ENCODE data around the gene IFNGR2.
"Not testable (repeated sequence)": the region's sequence is repeated elsewhere in the genome, so short reads cannot be mapped to it uniquely, and the experiment has no call there.

The IFNGR2 gene

DNA sequence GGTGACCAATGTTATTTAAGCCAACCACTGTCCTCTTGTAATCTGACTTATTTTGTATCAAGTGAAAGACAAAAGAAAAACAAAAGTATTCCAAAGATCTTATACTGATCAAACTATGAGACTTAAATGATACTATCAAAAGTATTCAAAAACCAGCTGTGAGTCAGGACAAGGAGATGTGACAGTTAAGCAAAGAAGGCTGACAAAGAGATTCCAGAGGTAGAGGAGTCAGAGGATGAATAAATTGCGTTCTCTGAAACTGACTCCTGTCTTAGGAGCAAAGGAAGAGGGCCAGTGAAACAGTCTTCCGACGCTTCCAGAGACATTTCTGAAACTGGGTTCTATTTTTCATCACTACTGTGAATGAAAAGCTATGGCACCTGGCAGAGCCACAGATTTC lies 55.6 kb downstream of the IFNGR2 start:
- ATAC-seq (ENCODE audit: insufficient read depth, low read depth) (no peak), DNase-seq (no peak)
- Histone ChIP-seq H2AFZ (ENCODE audit: low read depth, low read length) (no peak overlapping the region), H3K27me3 (ENCODE audit: insufficient read depth, low read length, poor library complexity) (no peaks in the 10 kb centered on the region), H4K20me1 (ENCODE audit: insufficient read depth, low read length) (no peaks in the 10 kb centered on the region), H3K27ac (ENCODE audit: low read length) (no peak overlapping the region), H3K36me3 (ENCODE audit: insufficient read depth, low read length) (no peaks in the 10 kb centered on the region; the same call in 1 of the 2 replicates), H3K4me1 (ENCODE audit: insufficient read depth, low read length) (no peaks in the 10 kb centered on the region), H3K4me2 (ENCODE audit: insufficient read depth, low read length) (no peak overlapping the region), H3K9ac (ENCODE audit: low read depth, low read length) (no peak overlapping the region), H3K79me2 (ENCODE audit: insufficient read depth, low read length) (no peaks in the 10 kb centered on the region), H3K9me3 (ENCODE audit: insufficient read depth, low read length, severe bottlenecking) (no peaks in the 10 kb centered on the region), H3K4me3 (ENCODE audit: low read depth in 1 of 2, low read length in 2 of 2) (no peak overlapping the region)
- TF ChIP-seq, protein P1, sequence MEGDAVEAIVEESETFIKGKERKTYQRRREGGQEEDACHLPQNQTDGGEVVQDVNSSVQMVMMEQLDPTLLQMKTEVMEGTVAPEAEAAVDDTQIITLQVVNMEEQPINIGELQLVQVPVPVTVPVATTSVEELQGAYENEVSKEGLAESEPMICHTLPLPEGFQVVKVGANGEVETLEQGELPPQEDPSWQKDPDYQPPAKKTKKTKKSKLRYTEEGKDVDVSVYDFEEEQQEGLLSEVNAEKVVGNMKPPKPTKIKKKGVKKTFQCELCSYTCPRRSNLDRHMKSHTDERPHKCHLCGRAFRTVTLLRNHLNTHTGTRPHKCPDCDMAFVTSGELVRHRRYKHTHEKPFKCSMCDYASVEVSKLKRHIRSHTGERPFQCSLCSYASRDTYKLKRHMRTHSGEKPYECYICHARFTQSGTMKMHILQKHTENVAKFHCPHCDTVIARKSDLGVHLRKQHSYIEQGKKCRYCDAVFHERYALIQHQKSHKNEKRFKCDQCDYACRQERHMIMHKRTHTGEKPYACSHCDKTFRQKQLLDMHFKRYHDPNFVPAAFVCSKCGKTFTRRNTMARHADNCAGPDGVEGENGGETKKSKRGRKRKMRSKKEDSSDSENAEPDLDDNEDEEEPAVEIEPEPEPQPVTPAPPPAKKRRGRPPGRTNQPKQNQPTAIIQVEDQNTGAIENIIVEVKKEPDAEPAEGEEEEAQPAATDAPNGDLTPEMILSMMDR (IDR thresholded peaks at IDR 0.05; ENCODE audit: borderline replicate concordance, extremely low read depth, low read length, poor library complexity, severe bottlenecking), result no peak
- no peak for TF ChIP-seq EZH2 (IDR thresholded peaks at IDR 0.05; ENCODE audit: borderline replicate concordance, low read depth, low read length, severe bottlenecking)

DNA sequence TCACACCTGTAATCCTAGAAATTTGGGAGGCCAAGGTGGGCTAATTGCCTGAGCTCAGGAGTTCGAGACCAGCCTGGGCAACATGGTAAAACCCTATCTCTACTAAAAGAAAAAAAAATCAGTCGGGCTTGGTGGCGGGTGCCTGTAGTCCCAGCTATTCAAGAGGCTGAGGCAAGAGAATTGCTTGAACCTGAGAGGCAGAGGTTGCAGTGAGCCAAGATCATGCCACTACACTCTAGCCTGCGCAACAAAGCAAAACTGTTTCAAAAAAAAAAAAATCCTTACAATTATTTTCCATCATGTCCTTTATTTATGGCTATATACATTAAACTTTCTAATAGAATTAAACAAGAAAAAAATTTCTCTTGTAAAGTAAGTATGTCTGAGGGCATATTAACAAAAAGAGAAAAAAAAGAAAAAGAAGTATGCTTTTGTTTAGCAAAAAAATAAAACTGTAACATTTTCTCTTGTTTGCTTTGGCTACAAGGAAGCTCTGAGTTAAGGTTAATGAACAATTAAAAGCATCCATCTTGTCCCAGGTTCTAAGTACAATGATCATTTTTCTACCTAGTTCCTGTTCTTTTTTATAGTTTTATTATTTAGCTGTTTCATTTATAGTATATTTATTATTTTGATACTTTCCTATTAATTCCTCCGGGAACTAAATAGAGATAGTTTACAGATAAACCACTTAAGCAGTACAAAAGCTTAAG lies 58.5 kb downstream of the IFNGR2 start:
- no peak overlapping the region for H3K4me3 ChIP-seq (ENCODE audit: low read depth in 1 of 2, low read length in 2 of 2)
- H2AFZ ChIP-seq (ENCODE audit: low read depth, low read length), result no peak overlapping the region
- no peak for TF ChIP-seq EZH2 (IDR thresholded peaks at IDR 0.05; ENCODE audit: borderline replicate concordance, low read depth, low read length, severe bottlenecking)
- TF ChIP-seq, protein P1 (IDR thresholded peaks at IDR 0.05; ENCODE audit: borderline replicate concordance, extremely low read depth, low read length, poor library complexity, severe bottlenecking), result no peak
- no peak overlapping the region for H3K9ac ChIP-seq (ENCODE audit: low read depth, low read length)
- DNase-seq (no peak), ATAC-seq (ENCODE audit: insufficient read depth, low read depth) (no peak)
- no peaks in the 10 kb centered on the region for H3K9me3 ChIP-seq (ENCODE audit: insufficient read depth, low read length, severe bottlenecking)
- H3K36me3 ChIP-seq (ENCODE audit: insufficient read depth, low read length), result peaks cover 4% of the 10 kb centered on the region; the same call in 1 of the 2 replicates
- no peaks in the 10 kb centered on the region for H3K79me2 ChIP-seq (ENCODE audit: insufficient read depth, low read length)
- H3K27ac ChIP-seq (ENCODE audit: low read length), result no peak overlapping the region
- no peaks in the 10 kb centered on the region for H3K27me3 ChIP-seq (ENCODE audit: insufficient read depth, low read length, poor library complexity)
- H3K4me2 ChIP-seq (ENCODE audit: insufficient read depth, low read length), result no peak overlapping the region
- no peaks in the 10 kb centered on the region for H4K20me1 ChIP-seq (ENCODE audit: insufficient read depth, low read length)
- H3K4me1 ChIP-seq (ENCODE audit: insufficient read depth, low read length), result no peaks in the 10 kb centered on the region

DNA sequence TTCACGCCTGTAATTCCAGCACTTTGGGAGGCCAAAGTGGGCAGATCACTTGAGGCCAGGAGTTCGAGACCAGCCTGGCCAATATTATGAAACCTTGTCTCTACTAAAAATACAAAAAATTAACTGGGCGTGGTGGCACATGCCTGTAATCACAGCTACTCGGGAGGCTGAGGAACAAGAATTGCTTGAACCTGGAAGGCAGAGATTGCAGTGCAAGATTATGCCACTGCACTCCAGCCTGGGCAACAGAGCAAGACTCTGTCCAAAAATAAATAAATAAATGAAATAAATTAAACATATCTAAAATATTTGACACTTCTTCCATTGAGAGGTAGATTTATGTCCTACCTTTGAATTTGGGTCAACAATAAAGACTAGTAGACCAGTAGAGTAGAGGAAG lies 66.0 kb downstream of the IFNGR2 start:
- not testable (repeated sequence) for H3K4me2 ChIP-seq (ENCODE audit: insufficient read depth, low read length); H2AFZ ChIP-seq (ENCODE audit: low read depth, low read length); H4K20me1 ChIP-seq (ENCODE audit: insufficient read depth, low read length); H3K27me3 ChIP-seq (ENCODE audit: insufficient read depth, low read length, poor library complexity); H3K27ac ChIP-seq (ENCODE audit: low read length); H3K36me3 ChIP-seq (ENCODE audit: insufficient read depth, low read length); DNase-seq; ATAC-seq (ENCODE audit: insufficient read depth, low read depth); H3K9me3 ChIP-seq (ENCODE audit: insufficient read depth, low read length, severe bottlenecking); H3K4me1 ChIP-seq (ENCODE audit: insufficient read depth, low read length); H3K9ac ChIP-seq (ENCODE audit: low read depth, low read length); H3K4me3 ChIP-seq (ENCODE audit: low read depth in 1 of 2, low read length in 2 of 2)
- H3K79me2 ChIP-seq (ENCODE audit: insufficient read depth, low read length), result peaks cover 13% of the 10 kb centered on the region; the same call in 1 of the 2 replicates

DNA sequence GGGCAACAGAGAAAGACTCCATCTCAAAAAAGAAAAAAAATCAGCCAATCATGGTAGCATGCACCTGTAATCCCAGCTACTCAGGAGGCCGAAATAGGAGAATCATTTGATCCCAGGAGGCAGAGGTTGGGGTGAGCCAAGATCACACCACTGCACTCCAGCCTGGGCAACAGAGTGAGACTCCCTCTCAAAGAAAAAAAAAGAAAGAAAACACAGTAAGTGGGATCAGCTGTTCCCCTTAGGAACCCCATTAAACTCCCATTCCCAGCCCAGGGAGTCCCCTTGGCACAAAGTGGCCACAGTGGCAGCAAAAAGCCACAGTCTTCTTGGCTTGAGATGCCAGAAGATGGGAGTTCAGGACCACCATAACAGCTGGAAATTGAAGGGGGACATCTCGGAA lies 67.5 kb downstream of the IFNGR2 start:
- no peak overlapping the region for H3K9ac ChIP-seq (ENCODE audit: low read depth, low read length)
- no peak for TF ChIP-seq EZH2 (IDR thresholded peaks at IDR 0.05; ENCODE audit: borderline replicate concordance, low read depth, low read length, severe bottlenecking)
- TF ChIP-seq, protein P1 (IDR thresholded peaks at IDR 0.05; ENCODE audit: borderline replicate concordance, extremely low read depth, low read length, poor library complexity, severe bottlenecking), result no peak
- H2AFZ ChIP-seq (ENCODE audit: low read depth, low read length), result no peak overlapping the region
- no peaks in the 10 kb centered on the region for H3K27me3 ChIP-seq (ENCODE audit: insufficient read depth, low read length, poor library complexity)
- no peaks in the 10 kb centered on the region for H3K36me3 ChIP-seq (ENCODE audit: insufficient read depth, low read length)
- H3K4me2 ChIP-seq (ENCODE audit: insufficient read depth, low read length), result no peak overlapping the region
- H3K27ac ChIP-seq (ENCODE audit: low read length), result no peak overlapping the region
- ATAC-seq (ENCODE audit: insufficient read depth, low read depth), result no peak
- H3K4me3 ChIP-seq (ENCODE audit: low read depth in 1 of 2, low read length in 2 of 2), result no peak overlapping the region
- no peaks in the 10 kb centered on the region for H3K4me1 ChIP-seq (ENCODE audit: insufficient read depth, low read length)
- peaks cover 3% of the 10 kb centered on the region for H3K9me3 ChIP-seq (ENCODE audit: insufficient read depth, low read length, severe bottlenecking)
- H4K20me1 ChIP-seq (ENCODE audit: insufficient read depth, low read length), result no peaks in the 10 kb centered on the region
- DNase-seq, result no peak
- H3K79me2 ChIP-seq (ENCODE audit: insufficient read depth, low read length), result peaks cover 13% of the 10 kb centered on the region; the same call in 1 of the 2 replicates

Data from DND-41 (cell line).